Glutamatergic neuron (in vitro differentiated cells): ENCODE results near the gene RGS4. TPM values are rescaled to one million over a fixed set of nuclear protein-coding genes. Genes with fewer than 3 reads are reported as not detected.

Experiments
- DNase-seq: peaks from one replicate; pipeline ENCODE4 v3.0.0; 2022
- H3K27ac Mint-ChIP-seq: one replicate; pipeline ENCODE4 v1.8.0; 2020; ENCODE audit warnings: mild to moderate bottlenecking, mixed read lengths, inconsistent platforms; ENCODE audit not compliant: unreplicated experiment
- H3K27me3 Mint-ChIP-seq: one replicate; pipeline ENCODE4 v1.8.0; 2020; ENCODE audit warnings: mild to moderate bottlenecking, moderate library complexity, mixed read lengths, inconsistent platforms; ENCODE audit not compliant: unreplicated experiment
- H3K36me3 Mint-ChIP-seq: one replicate; pipeline ENCODE4 v1.8.0; 2020; ENCODE audit warnings: mild to moderate bottlenecking, mixed read lengths, inconsistent platforms; ENCODE audit not compliant: unreplicated experiment
- H3K4me1 Mint-ChIP-seq: one replicate; pipeline ENCODE4 v1.8.0; 2020; ENCODE audit warnings: mild to moderate bottlenecking, low read depth, mixed read lengths, inconsistent platforms; ENCODE audit not compliant: unreplicated experiment
- H3K4me3 Mint-ChIP-seq: one replicate; pipeline ENCODE4 v1.8.0; 2020; ENCODE audit warnings: mild to moderate bottlenecking, mixed read lengths, inconsistent platforms; ENCODE audit not compliant: unreplicated experiment
- H3K9me3 Mint-ChIP-seq: one replicate; pipeline ENCODE4 v1.8.0; 2020; ENCODE audit warnings: mild to moderate bottlenecking, moderate library complexity, mixed read lengths, inconsistent platforms; ENCODE audit not compliant: unreplicated experiment
- total RNA-seq: library from RNA; stranded (reverse); fragmentation: NEBNext Ultra II Directional; extraction: Animal tissue kit (Norgen Biotek cat#: 25700); gene quantifications from one replicate; pipeline ENCODE4 v1.2.1, GENCODE V29; 2021; ENCODE audit not compliant: unreplicated experiment
- TF ChIP-seq, protein P1 (sequence below): fragments of 200-600 bp; sonication (generic); IDR thresholded peaks from one replicate; pipeline ENCODE4 v1.5.0; 2021; ENCODE audit not compliant: partially characterized antibody, unreplicated experiment

Gene RGS4
- total RNA-seq, 1 donor from 2014 or later: 31.6 TPM

DNA sequence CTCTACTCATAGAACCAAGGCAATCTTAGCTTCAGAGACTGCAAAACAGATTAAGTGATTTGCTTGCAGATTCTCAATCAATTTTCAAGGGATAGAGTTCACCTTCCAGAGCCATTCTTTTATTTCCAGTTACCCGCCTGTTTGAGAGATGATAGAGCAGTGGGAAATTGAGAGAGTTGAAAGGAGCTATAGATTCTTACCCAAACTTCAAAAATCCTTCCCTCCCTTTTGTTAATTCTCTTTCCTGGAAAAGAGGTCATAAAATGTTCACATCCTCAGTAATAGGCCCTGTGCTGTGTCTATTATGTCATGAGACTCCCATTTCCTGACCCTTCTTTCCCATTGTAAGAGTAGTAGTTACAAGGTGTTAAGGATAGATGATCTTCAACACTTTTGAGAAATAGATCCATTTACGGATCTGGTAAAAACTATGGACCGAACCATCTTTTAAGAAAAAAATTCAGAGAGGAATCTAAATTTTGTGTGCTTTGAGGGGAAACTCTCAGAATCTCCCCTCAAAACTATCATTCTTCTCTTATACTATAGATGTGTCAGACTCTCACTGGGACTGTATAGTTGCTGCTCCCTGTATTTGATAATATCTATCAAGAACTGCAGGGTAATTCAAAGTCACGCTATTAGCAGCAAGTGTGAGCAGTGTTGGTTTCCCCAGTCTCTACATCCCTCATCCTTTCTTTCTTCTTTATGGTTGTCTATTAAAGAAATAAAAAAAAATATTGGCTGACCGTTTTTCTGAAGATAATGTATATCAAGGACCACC, 8.0 kb downstream of the RGS4 start:
- Mint-ChIP-seq H3K27me3 (no peaks in the 10 kb centered on the region), H3K36me3 (no peaks in the 10 kb centered on the region), H3K9me3 (no peaks in the 10 kb centered on the region), H3K4me1 (no peaks in the 10 kb centered on the region), H3K4me3 (no peak overlapping the region), H3K27ac (no peak overlapping the region)
- TF ChIP-seq, protein P1, sequence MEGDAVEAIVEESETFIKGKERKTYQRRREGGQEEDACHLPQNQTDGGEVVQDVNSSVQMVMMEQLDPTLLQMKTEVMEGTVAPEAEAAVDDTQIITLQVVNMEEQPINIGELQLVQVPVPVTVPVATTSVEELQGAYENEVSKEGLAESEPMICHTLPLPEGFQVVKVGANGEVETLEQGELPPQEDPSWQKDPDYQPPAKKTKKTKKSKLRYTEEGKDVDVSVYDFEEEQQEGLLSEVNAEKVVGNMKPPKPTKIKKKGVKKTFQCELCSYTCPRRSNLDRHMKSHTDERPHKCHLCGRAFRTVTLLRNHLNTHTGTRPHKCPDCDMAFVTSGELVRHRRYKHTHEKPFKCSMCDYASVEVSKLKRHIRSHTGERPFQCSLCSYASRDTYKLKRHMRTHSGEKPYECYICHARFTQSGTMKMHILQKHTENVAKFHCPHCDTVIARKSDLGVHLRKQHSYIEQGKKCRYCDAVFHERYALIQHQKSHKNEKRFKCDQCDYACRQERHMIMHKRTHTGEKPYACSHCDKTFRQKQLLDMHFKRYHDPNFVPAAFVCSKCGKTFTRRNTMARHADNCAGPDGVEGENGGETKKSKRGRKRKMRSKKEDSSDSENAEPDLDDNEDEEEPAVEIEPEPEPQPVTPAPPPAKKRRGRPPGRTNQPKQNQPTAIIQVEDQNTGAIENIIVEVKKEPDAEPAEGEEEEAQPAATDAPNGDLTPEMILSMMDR: no peak
- no peak for DNase-seq

DNA sequence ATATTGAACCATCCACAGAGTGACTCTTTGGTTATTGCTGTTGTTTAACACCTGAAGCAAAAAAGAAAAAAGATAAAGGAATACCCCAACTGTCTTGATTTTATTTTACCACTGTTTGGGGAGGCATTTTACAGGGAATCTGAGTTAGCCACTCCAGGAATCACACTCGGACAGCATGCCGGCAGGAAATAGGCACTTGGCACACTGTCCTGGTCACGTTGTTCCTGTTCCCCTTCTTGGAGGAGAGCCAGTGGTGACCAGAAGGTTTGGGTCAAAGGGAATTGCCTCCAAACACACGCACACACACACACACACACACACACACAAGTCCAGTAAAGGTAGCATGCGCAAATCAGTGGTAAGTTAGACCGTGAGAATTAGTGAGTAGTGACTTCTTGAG, 13.8 kb downstream of the RGS4 start:
- no peak overlapping the region for H3K27ac Mint-ChIP-seq
- TF ChIP-seq, protein P1: no peak
- H3K4me3 Mint-ChIP-seq: no peak overlapping the region
- H3K9me3 Mint-ChIP-seq: no peaks in the 10 kb centered on the region
- no peaks in the 10 kb centered on the region for H3K27me3 Mint-ChIP-seq
- H3K36me3 Mint-ChIP-seq: no peaks in the 10 kb centered on the region
- DNase-seq: no peak
- no peaks in the 10 kb centered on the region for H3K4me1 Mint-ChIP-seq

DNA sequence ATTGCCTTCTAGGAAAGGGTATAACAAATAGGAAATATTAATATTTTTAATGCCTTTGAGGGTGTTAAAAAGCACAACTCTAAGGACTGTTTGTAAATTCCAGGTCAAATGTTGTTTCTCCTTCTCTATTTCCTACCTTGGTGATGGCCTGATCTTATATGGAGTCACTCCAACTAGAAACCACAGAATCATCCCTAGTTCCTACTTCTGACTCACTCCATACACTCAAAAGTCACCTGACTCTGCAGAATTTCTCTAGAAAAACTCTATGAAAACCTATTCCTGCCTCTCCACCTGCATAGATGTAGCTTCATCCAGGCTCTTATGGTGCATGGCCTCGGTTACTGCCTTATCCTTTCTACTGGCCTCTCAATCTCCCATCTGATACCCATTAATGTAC, 14.5 kb downstream of the RGS4 start:
- Mint-ChIP-seq H3K4me1 (no peaks in the 10 kb centered on the region), H3K27me3 (no peaks in the 10 kb centered on the region), H3K4me3 (no peak overlapping the region), H3K27ac (no peak overlapping the region), H3K9me3 (no peaks in the 10 kb centered on the region), H3K36me3 (no peaks in the 10 kb centered on the region)
- TF ChIP-seq, protein P1: no peak
- no peak for DNase-seq

DNA sequence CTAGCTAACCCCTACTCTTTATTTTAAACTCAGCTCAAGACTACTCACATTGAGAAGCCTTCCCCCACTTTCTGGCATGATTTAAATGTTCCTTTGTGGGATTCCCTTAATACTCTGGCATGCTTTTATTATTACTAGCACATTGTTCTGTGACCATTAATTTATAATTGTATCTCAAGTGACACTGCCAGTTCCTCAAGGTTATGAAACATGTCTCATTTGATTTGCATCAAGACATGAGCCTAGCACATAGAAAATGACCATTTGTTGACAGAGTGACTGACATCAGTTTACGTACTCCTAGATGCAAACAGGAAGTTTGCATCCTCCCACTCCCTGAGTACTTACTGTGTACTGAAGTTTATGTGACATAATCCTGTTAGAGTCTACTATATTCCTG, 15.2 kb downstream of the RGS4 start:
- Mint-ChIP-seq H3K27me3 (no peaks in the 10 kb centered on the region), H3K4me1 (no peaks in the 10 kb centered on the region), H3K36me3 (no peaks in the 10 kb centered on the region), H3K9me3 (no peaks in the 10 kb centered on the region), H3K27ac (no peak overlapping the region), H3K4me3 (no peak overlapping the region)
- TF ChIP-seq, protein P1: no peak
- no peak for DNase-seq

DNA sequence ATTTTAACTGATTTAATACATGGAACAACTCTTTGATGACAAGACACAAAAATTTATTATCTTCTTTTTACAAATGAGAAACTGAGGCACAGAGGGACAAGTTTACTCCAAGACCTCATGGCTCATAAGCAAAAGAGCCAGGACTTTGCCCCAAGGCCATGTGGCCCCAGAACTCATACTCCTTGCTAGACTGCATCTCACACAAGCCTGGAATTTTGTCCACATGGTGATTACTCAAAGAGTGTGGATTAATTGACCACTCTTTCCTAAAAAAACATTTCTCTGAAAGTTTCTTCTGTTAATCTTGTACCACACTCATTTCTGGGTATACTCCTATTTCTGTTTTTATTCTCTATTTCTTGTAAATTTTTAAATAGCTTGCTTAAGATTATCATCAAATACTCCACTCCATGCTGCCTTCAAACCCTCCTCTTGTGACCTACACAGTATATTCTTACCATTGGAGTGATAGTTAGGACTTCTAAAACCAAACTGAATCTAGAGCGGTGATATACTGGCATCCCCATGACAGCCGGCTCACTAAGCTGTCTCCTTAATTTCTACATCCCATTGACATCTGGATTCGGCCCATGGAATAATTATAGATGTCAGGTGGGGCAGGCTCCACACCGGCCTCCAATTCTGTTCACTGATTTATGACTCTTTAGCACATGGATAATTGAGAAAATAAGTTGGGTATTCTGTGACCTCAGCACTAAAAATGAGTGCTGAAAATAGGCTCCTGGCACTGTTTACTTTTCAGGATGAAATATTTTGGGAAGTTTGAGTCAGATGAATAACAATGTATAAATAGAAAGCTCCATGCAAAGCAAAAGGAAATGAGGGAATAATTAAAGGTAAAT, 16.1 kb downstream of the RGS4 start:
- H3K36me3 Mint-ChIP-seq: no peaks in the 10 kb centered on the region
- H3K27ac Mint-ChIP-seq: no peak overlapping the region
- no peaks in the 10 kb centered on the region for H3K27me3 Mint-ChIP-seq
- H3K4me3 Mint-ChIP-seq: no peak overlapping the region
- no peaks in the 10 kb centered on the region for H3K9me3 Mint-ChIP-seq
- no peak for DNase-seq
- TF ChIP-seq, protein P1: no peak
- H3K4me1 Mint-ChIP-seq: no peaks in the 10 kb centered on the region
